Measurements from ENCODE around the gene HMGCS2.
A peak's percentile ranks its signal among the peaks of the same experiment; 100 is the strongest.

The HMGCS2 gene

GRCh38 chr1:119781434-119782210, 12.9 kb upstream of the HMGCS2 start:
- Histone ChIP-seq H3K4me1 (ENCODE audit: control insufficient read depth, insufficient read depth, low read length) (peaks cover 5% of the 10 kb centered on the region), H3K4me3 (ENCODE audit: low read depth, low read length) (no peak overlapping the region), H3K9me3 (ENCODE audit: control insufficient read depth, insufficient read depth, low read depth, low read length) (no peaks in the 10 kb centered on the region), H3K27ac (ENCODE audit: extremely low read depth, low read depth, low read length) (no peak overlapping the region), H3K36me3 (ENCODE audit: control insufficient read depth in 2 of 2, insufficient read depth in 1 of 2, low read length in 2 of 2) (no peaks in the 10 kb centered on the region)
- TF ChIP-seq ZNF629 (tag by site-specific recombination; IDR thresholded peaks at IDR 0.05): no peak
- peak; percentile 51; the same call in 1 of the 2 replicates for TF ChIP-seq ATF2 (tag by site-specific recombination; IDR thresholded peaks at IDR 0.05; ENCODE audit: low read depth)
- TF ChIP-seq CTCF (tag by site-specific recombination; IDR thresholded peaks at IDR 0.05): no peak
- POLR2A ChIA-PET: interaction anchor here (1.3 kb wide), 1 partner anchor 70 kb away, joined by 3 read pairs; the partner anchor contains the start of gene PHGDH
- CTCF ChIA-PET: interaction anchor here (0.7 to 2.2 kb wide), 4 partner anchors 11 to 27 kb away, joined by 3 to 11 read pairs (median 4); partner anchors contain the start of gene HMGCS2

GRCh38 chr1:119779869-119780356, 11.2 kb upstream of the HMGCS2 start:
- no peak overlapping the region for H3K4me3 ChIP-seq (ENCODE audit: low read depth, low read length)
- ChIA-PET POLR2A (interaction anchor here (0.8 to 1.3 kb wide), 2 partner anchors 35 to 68 kb away, joined by 3 read pairs; partner anchors contain the start of gene PHGDH), CTCF (interaction anchor here (1.0 to 2.2 kb wide), 6 partner anchors 9 to 105 kb away, joined by 3 to 11 read pairs (median 4); no protein-coding TSS in a partner anchor)
- no peaks in the 10 kb centered on the region for H3K9me3 ChIP-seq (ENCODE audit: control insufficient read depth, insufficient read depth, low read depth, low read length)
- peaks cover 5% of the 10 kb centered on the region for H3K4me1 ChIP-seq (ENCODE audit: control insufficient read depth, insufficient read depth, low read length)
- peak overlapping the region; percentile 26; the same call in 1 of the 2 replicates for H3K27ac ChIP-seq (ENCODE audit: extremely low read depth, low read depth, low read length)
- H3K36me3 ChIP-seq (ENCODE audit: control insufficient read depth in 2 of 2, insufficient read depth in 1 of 2, low read length in 2 of 2): no peaks in the 10 kb centered on the region
- TF ChIP-seq ZNF600 (tag by site-specific recombination; IDR thresholded peaks at IDR 0.05): 0 out of 2 replicates have a peak, but pooled peaks have one; percentile 33
- 0 out of 2 replicates have a peak, but pooled peaks have one; percentile 28 for TF ChIP-seq ZNF843 (tag by site-specific recombination; IDR thresholded peaks at IDR 0.05)
- no peak for TF ChIP-seq ZNF214 (tag by site-specific recombination; IDR thresholded peaks at IDR 0.05; ENCODE audit: borderline replicate concordance)
- TF ChIP-seq MEIS1 (CRISPR knock-in tag; IDR thresholded peaks at IDR 0.05; ENCODE audit: borderline replicate concordance): no peak
- no peak for TF ChIP-seq ZNF514 (tag by site-specific recombination; IDR thresholded peaks at IDR 0.05)
- TF ChIP-seq ZNF596 (tag by site-specific recombination; IDR thresholded peaks at IDR 0.05): no peak
- no peak for TF ChIP-seq ZNF404 (tag by site-specific recombination; IDR thresholded peaks at IDR 0.05)
- no peak for TF ChIP-seq PRDM6 (tag by site-specific recombination; IDR thresholded peaks at IDR 0.05)
- no peak for TF ChIP-seq ZNF324 (tag by site-specific recombination; IDR thresholded peaks at IDR 0.05)
- TF ChIP-seq ZFP69B (tag by site-specific recombination; IDR thresholded peaks at IDR 0.05): no peak
- no peak for TF ChIP-seq SP3 (tag by site-specific recombination; IDR thresholded peaks at IDR 0.05)
- no peak for TF ChIP-seq ZNF658 (tag by site-specific recombination; IDR thresholded peaks at IDR 0.05)
- TF ChIP-seq ZBTB11 (tag by site-specific recombination; conservative IDR thresholded peaks at IDR 0.05; ENCODE audit: low read depth): no peak
- no peak for TF ChIP-seq KLF9 (tag by site-specific recombination; IDR thresholded peaks at IDR 0.05; ENCODE audit: low read depth)
- no peak for TF ChIP-seq ZNF473 (tag by site-specific recombination; IDR thresholded peaks at IDR 0.05)
- no peak for TF ChIP-seq ZNF202 (tag by site-specific recombination; IDR thresholded peaks at IDR 0.05; ENCODE audit: borderline replicate concordance)
- TF ChIP-seq ZNF24 (tag by site-specific recombination; IDR thresholded peaks at IDR 0.05): no peak
- no peak for TF ChIP-seq ZNF223 (tag by site-specific recombination; IDR thresholded peaks at IDR 0.05)
- TF ChIP-seq ZNF704 (tag by site-specific recombination; IDR thresholded peaks at IDR 0.05): no peak
- peak; percentile 89 for TF ChIP-seq GFI1B (tag by site-specific recombination; IDR thresholded peaks at IDR 0.05)
- no peak for TF ChIP-seq ZNF292 (tag by site-specific recombination; IDR thresholded peaks at IDR 0.05; ENCODE audit: borderline replicate concordance, low read depth)
